Measurements from ENCODE around the gene TRIM13. TPM values are rescaled to one million over a fixed set of nuclear protein-coding genes. Genes with fewer than 3 reads are reported as not detected.

Gene TRIM13
- total and polyA plus RNA-seq, 2 of the 8 experiments (the other 6 are each of a cell fraction or from before 2014, with no cell fraction given) = 21.2 to 31.5 TPM

DNA sequence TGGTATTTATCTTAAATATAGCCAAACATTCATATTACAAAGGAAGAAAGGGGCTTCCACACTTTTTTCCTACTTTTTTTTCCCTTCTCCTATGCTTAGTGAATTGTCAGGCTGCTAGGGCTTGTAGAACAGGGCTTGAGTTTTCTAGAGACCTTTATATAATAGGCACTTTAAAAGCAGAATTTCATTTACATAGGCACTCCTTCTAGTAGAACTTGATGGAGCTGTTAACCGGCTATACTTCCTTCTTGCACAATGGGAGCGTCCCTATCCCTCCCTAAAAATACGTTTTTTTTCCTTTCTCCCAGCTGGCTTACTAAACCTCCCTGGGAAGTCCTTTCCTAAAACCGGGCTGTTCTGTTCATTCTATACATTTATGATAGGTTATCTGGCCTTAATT is 1.1 kb downstream of the TRIM13 start:
- Histone ChIP-seq H3K9ac (replicated peaks in 1 of 4; ENCODE audit: extremely low read depth in 1 of 4, low read depth in 3 of 4, low read length in 3 of 4) (no peak overlapping the region; a peak in 3 of 7 replicates), H2BK12ac (ENCODE audit: low read depth, low read length) (no peak overlapping the region), H4K8ac (ENCODE audit: extremely low read depth, insufficient read depth, low read length) (no peak overlapping the region), H3K79me1 (ENCODE audit: low read depth, low read length) (no peaks in the 10 kb centered on the region), H3K56ac (replicated peaks; ENCODE audit: insufficient read length, low read depth, low read length) (no peak overlapping the region), H3K14ac (ENCODE audit: insufficient read length) (no peak overlapping the region), H2AFZ (ENCODE audit: low read length) (no peak overlapping the region), H3K4me3 (ENCODE audit: extremely low read depth in 1 of 4, insufficient read depth in 2 of 4, low read depth in 3 of 4, low read length in 4 of 4) (peak overlapping the region; percentile 89 to 95 (median 92)), H3K36me3 (ENCODE audit: control insufficient read depth in 2 of 4, insufficient read depth in 4 of 4, low read length in 3 of 4) (peaks cover 0 to 43% (median 7%) of the 10 kb centered on the region in 4 experiments; a peak in 2 of 8 replicates), H4K20me1 (replicated peaks in 1 of 2; ENCODE audit: control insufficient read depth in 1 of 2, insufficient read depth in 2 of 2, low read length in 2 of 2) (peaks cover 0 to 3% of the 10 kb centered on the region in 2 experiments), H2BK5ac (ENCODE audit: low read depth, low read length) (no peak overlapping the region; the same call in 1 of the 2 replicates), H3K27ac (ENCODE audit: low read depth, low read length) (no peak overlapping the region), H3K18ac (ENCODE audit: extremely low read depth, low read length) (no peak overlapping the region), H3K4me1 (replicated peaks in 1 of 4; ENCODE audit: control insufficient read depth in 3 of 4, insufficient read depth in 4 of 4, low read length in 3 of 4) (peaks cover 2 to 6% (median 5%) of the 10 kb centered on the region in 4 experiments; a peak in 4 of 7 replicates), H2BK120ac (replicated peaks; ENCODE audit: low read depth, low read length) (no peak overlapping the region), H2BK20ac (ENCODE audit: low read length) (no peak overlapping the region), H2BK15ac (ENCODE audit: low read length) (no peak overlapping the region), H3K79me2 (ENCODE audit: control insufficient read depth in 1 of 2, insufficient read depth in 2 of 2, low read length in 2 of 2) (peaks cover 0 to 45% of the 10 kb centered on the region in 2 experiments; a peak in 2 of 4 replicates), H3K27me3 (replicated peaks in 1 of 4; ENCODE audit: control insufficient read depth in 3 of 4, extremely low read depth in 1 of 4, insufficient read depth in 3 of 4, low read length in 3 of 4) (peaks cover 0 to 2% (median 0%) of the 10 kb centered on the region in 4 experiments; a peak in 2 of 7 replicates), H3K23me2 (ENCODE audit: low read depth, low read length) (peaks cover 9% of the 10 kb centered on the region), H4K5ac (ENCODE audit: insufficient read length, low read depth, low read length) (no peak overlapping the region), H3K4me2 (ENCODE audit: insufficient read depth in 1 of 2, low read depth in 2 of 2, low read length in 2 of 2) (peak overlapping the region; percentile 78 to 88), H3K23ac (ENCODE audit: insufficient read length) (no peak overlapping the region), H3K9me3 (ENCODE audit: insufficient read depth in 2 of 2, low read depth in 1 of 2, low read length in 1 of 2) (no peaks in the 10 kb centered on the region), H2AK5ac (ENCODE audit: low read depth, low read length) (no peak overlapping the region), H4K91ac (replicated peaks; ENCODE audit: insufficient read length, low read length) (no peak overlapping the region), H3K4ac (replicated peaks; ENCODE audit: insufficient read length, low read depth, low read length) (no peak overlapping the region)
- WGBS, 2 experiments (ENCODE audit: extremely low coverage in 1 of 2, insufficient coverage in 1 of 2, insufficient read length in 1 of 2, insufficient replicate concordance in 2 of 2, low coverage in 1 of 2, low lambda C conversion rate in 2 of 2, missing lambda C conversion rate in 1 of 2) = 15% methylated on average over 4 of the region's 4 CpGs; no CpG with 5 or more reads in 1 of the 2 experiments
- ChIA-PET POLR2A (ENCODE audit: partially characterized antibody) (interaction anchor here (0.7 to 5.0 kb wide), 21 partner anchors 9 to 914 kb away, joined by 3 to 52 read pairs (median 5); partner anchors contain the start of genes KCNRG, KPNA3 and SPRYD7), CTCF (ENCODE audit: partially characterized antibody) (interaction anchor here (0.7 to 3.2 kb wide), 20 partner anchors 13 to 1072 kb away, joined by 3 to 45 read pairs (median 4); no protein-coding TSS in a partner anchor)
- DNase-seq (ENCODE audit: low read depth in 1 of 2, low spot score in 2 of 2) = no peak
- no peak for FAIRE-seq
- TF ChIP-seq PHF8 (conservative IDR thresholded peaks at IDR 0.05; ENCODE audit: low read depth, low read length) = no peak
